Liver (tissue), 3 donors: ENCODE measurements around the gene ZNF440.

Experiments
- CTCF ChIP-seq: fragments of 150-350 bp; IDR thresholded peaks from 2 replicates; pipeline ENCODE4 v1.5.1; 2017; ENCODE audit warnings: improper control_type of control experiment, low read depth, low read length; ENCODE audit not compliant: missing input control
- GABPA ChIP-seq, 2 donors: IDR thresholded peaks in 1 of 2; conservative IDR thresholded peaks in 1 of 2; 2 replicates each; pipeline ENCODE4 v1.6.1; 2016; ENCODE audit warnings: antibody characterized with exemption in 2 of 2, mild to moderate bottlenecking in 1 of 2, moderate library complexity in 1 of 2
- TAF1 ChIP-seq: conservative IDR thresholded peaks from 2 replicates; pipeline ENCODE4 v1.6.1; 2016; ENCODE audit warnings: antibody characterized with exemption, mild to moderate bottlenecking
- donor health status: healthy.
- donor health status: healthy.

GRCh38 chr19:11868188-11868587 is 54.1 kb downstream of the ZNF440 start:
- TF ChIP-seq GABPA (IDR thresholded peaks at IDR 0.05 in 1 of 2, conservative IDR thresholded peaks at IDR 0.05 in 1 of 2) (no peak), TAF1 (no peak), CTCF (no peak)
